Psoas muscle (tissue), 8 donors: ENCODE measurements around the gene CCDC81. TPM values are rescaled to one million over a fixed set of nuclear protein-coding genes. Genes with fewer than 3 reads are reported as not detected.

Experiments
- ATAC-seq, 4 donors: fragments of 200-7000 bp; cut with Tn5 transposase; one replicate each; pipeline ENCODE4 v1.9.1; 2020; ENCODE audit warnings: moderate library complexity in 3 of 4, mild to moderate bottlenecking in 2 of 4
- DNase-seq, 2 donors: peaks; one replicate each; pipeline ENCODE4 v3.0.0-alpha.2; 2020
- H3K27ac ChIP-seq: fragments of 200-600 bp; one replicate; pipeline ENCODE4 v1.8.0; 2022
- H3K27me3 ChIP-seq, 3 donors: fragments of 200-600 bp in 1 of 3; one replicate each; pipeline versions ENCODE4 v1.6.1 to v1.8.0; 2013 to 2022; ENCODE audit warnings: low read length in 2 of 3, mild to moderate bottlenecking in 2 of 3, moderate library complexity in 1 of 3; ENCODE audit not compliant: insufficient read depth in 3 of 3
- H3K36me3 ChIP-seq, 2 donors: fragments of 200-600 bp in 1 of 2; one replicate each; pipeline versions ENCODE4 v1.6.1 to v1.8.0; 2013 to 2022; ENCODE audit warnings: low read depth in 1 of 2, mild to moderate bottlenecking in 1 of 2, moderate library complexity in 1 of 2; ENCODE audit not compliant: insufficient read depth in 1 of 2
- H3K4me1 ChIP-seq: fragments of 200-600 bp; one replicate; pipeline ENCODE4 v1.8.0; 2022
- H3K4me3 ChIP-seq: fragments of 200-600 bp; one replicate; pipeline ENCODE4 v1.8.0; 2022; ENCODE audit warnings: mild to moderate bottlenecking
- H3K9me3 ChIP-seq: fragments of 200-600 bp; one replicate; pipeline ENCODE4 v1.8.0; 2022
- CTCF ChIP-seq: fragments of 200-600 bp; IDR thresholded peaks from one replicate; pipeline ENCODE4 v1.8.0; 2022; ENCODE audit warnings: antibody characterized with exemption
- WGBS, 3 donors: extraction: QIAGEN DNeasy Blood & Tissue Kit; methylation state at CpG; one replicate each; pipeline versions ENCODE4 v1.1.6 to v1.1.7; 2013; 5-methylcytosine and 5-hydroxymethylcytosine counted together
- intact Hi-C, 2 donors: fragments of 100-400 bp; cut with DNase I; formaldehyde crosslinking; loops; one replicate each; pipeline versions ENCODE4 v1.11.0 to v1.14.2; 2022
- polyA plus RNA-seq, 3 donors: library from polyadenylated mRNA; stranded (reverse); fragments of 200-250 nt; gene quantifications; one replicate each; pipeline ENCODE4 v1.2.3, GENCODE V29; 2013
- total RNA-seq, 4 donors: library from RNA; stranded (reverse); fragmentation: NEBNext Ultra II Directional in 2 of 4; extraction: Animal tissue kit (Norgen Biotek cat#: 25700) in 2 of 4; gene quantifications; one replicate each; pipeline versions ENCODE4 v1.2.1 to v1.2.4, GENCODE V29; 2021 to 2023
- donor health status: healthy with polysubstance abuse.
- donor health status: DM: no; HTN: no; CAD: no; lungs with moderate emphysema.
- donor health status: Bipolar disorder and iron deficiency.
- donor health status: healthy.
- donor health status: DM: yes; HTN: yes; CAD: no.
- donor health status: DM: no; HTN: no; CAD: no.
- donor health status: DM: no; HTN: no; CAD: no.
- donor health status: DM: yes; HTN: yes; CAD: no.

CCDC81 gene
- total and polyA plus RNA-seq, 7 donors = 0.23 to 0.52 (median 0.34) TPM; not detected in 1

- H3K27me3 ChIP-seq = no peaks in the 10 kb centered on the region
- no peaks in the 10 kb centered on the region for H3K9me3 ChIP-seq
- DNase-seq (peak in 1 of 2 donors; percentile 50), ATAC-seq (peak in 1 of 4 donors; percentile 35)
- no peaks in the 10 kb centered on the region for H3K36me3 ChIP-seq
- intact Hi-C loops = no loop called here
- TF ChIP-seq CTCF = no peak
- no peak overlapping the region for H3K27ac ChIP-seq
- no peak overlapping the region for H3K4me3 ChIP-seq
- H3K4me1 ChIP-seq = no peaks in the 10 kb centered on the region
- 82 to 89% (median 82%) methylated on average over 5 of the region's 5 CpGs for WGBS, 3 donors
Measured at GRCh38 chr11:86469491-86470388, 95.1 kb downstream of the CCDC81 start.

Other genes with a start within 250 kb of the CCDC81 start
- 10 to 100 TPM in 3 of 4 donors, 1 to 10 TPM in 1; 9.6 to 11.6 (median 10.7) TPM for gene EED, start 130.1 kb upstream of the CCDC81 start, total RNA-seq
- gene EED, start 130.1 kb upstream of the CCDC81 start, polyA plus RNA-seq = 10 to 100 TPM in 2 of 3 donors, 1 to 10 TPM in 1; 8.1 to 14.6 (median 14.0) TPM
- gene HIKESHI, start 72.6 kb upstream of the CCDC81 start, total RNA-seq = 10 to 100 TPM; 39.6 to 45.7 (median 41.4) TPM
- 10 to 100 TPM; 50.8 to 74.9 (median 63.6) TPM for gene HIKESHI, start 72.6 kb upstream of the CCDC81 start, polyA plus RNA-seq